ENCODE measurements around the gene OGFOD1.

GRCh38 chr16:56481468-56482122, 30.2 kb downstream of the OGFOD1 start:
- TF ChIP-seq CHD4 (IDR thresholded peaks at IDR 0.05) (no peak), ETV6 (conservative IDR thresholded peaks at IDR 0.05 in 1 of 2, IDR thresholded peaks at IDR 0.05 in 1 of 2; ENCODE audit: borderline replicate concordance in 1 of 2, low read depth in 1 of 2) (no peak), E2F4 (IDR thresholded peaks at IDR 0.05; ENCODE audit: low read depth, low read length) (no peak)

Data from GM12878 (cell line).